Measurements from ENCODE around the gene DHX34. TPM values are rescaled to one million over a fixed set of nuclear protein-coding genes. Genes with fewer than 3 reads are reported as not detected.

DHX34 gene
- total and polyA plus RNA-seq, 2 donors from 2014 or later = 7.2 to 13.6 TPM

GRCh38 chr19:47375694-47376588 is 26.8 kb downstream of the DHX34 start:
- no peaks in the 10 kb centered on the region for H3K4me1 ChIP-seq (ENCODE audit: control insufficient read depth in 2 of 3, insufficient read depth in 2 of 3, low read depth in 1 of 3, low read length in 3 of 3)
- TF ChIP-seq, protein P1, sequence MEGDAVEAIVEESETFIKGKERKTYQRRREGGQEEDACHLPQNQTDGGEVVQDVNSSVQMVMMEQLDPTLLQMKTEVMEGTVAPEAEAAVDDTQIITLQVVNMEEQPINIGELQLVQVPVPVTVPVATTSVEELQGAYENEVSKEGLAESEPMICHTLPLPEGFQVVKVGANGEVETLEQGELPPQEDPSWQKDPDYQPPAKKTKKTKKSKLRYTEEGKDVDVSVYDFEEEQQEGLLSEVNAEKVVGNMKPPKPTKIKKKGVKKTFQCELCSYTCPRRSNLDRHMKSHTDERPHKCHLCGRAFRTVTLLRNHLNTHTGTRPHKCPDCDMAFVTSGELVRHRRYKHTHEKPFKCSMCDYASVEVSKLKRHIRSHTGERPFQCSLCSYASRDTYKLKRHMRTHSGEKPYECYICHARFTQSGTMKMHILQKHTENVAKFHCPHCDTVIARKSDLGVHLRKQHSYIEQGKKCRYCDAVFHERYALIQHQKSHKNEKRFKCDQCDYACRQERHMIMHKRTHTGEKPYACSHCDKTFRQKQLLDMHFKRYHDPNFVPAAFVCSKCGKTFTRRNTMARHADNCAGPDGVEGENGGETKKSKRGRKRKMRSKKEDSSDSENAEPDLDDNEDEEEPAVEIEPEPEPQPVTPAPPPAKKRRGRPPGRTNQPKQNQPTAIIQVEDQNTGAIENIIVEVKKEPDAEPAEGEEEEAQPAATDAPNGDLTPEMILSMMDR (IDR thresholded peaks at IDR 0.05; ENCODE audit: borderline replicate concordance, extremely low read depth, insufficient read depth) = no peak
- intact Hi-C loops (cut with DNase I) = no loop called here
- FAIRE-seq (no peak), DNase-seq (no peak)
- H3K27ac ChIP-seq (ENCODE audit: low read depth in 2 of 2, low read length in 2 of 2) = no peak overlapping the region
- peaks cover 0 to 29% (median 16%) of the 10 kb centered on the region in 3 donors for H3K36me3 ChIP-seq (ENCODE audit: control insufficient read depth in 2 of 3, insufficient read depth in 3 of 3, low read length in 3 of 3)
- no peaks in the 10 kb centered on the region for H3K27me3 ChIP-seq (ENCODE audit: control insufficient read depth, insufficient read depth, low read length)
- H3K4me3 ChIP-seq (ENCODE audit: low read length in 3 of 3) = no peak overlapping the region
- H3K9me3 ChIP-seq (ENCODE audit: control insufficient read depth in 2 of 3, insufficient read depth in 1 of 3, low read length in 3 of 3) = no peaks in the 10 kb centered on the region
- H3K9ac ChIP-seq (ENCODE audit: low read length in 3 of 3) = no peak overlapping the region

DNA sequence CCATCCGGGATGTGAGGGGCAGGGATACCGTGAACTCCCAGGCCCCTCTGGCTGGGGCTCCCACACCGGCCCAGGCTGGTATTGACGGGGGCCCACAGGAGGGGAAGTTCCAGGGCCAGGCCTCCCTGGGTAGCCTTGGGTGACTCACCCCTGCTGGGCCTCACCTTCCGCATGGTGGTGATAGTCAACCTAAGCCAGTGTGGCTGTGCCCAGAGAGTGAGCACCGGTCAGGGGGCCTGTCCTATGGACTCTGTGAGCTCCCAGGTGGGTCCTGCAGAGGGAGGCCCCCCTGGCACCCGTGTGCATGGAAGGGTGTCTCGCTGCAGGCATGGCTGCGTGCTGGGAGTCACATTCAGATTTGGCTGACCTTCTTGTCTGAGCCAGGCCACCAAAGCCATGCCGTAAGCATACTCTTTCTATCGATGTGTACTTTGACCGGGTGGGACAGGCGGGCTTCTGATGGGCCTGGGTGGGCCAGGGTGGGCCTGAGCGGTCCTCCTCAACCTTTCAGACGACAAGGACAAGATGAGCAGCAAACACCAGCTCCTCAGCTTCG is 27.6 kb downstream of the DHX34 start:
- no peak for FAIRE-seq
- Histone ChIP-seq H3K27ac (ENCODE audit: low read depth in 2 of 2, low read length in 2 of 2) (no peak overlapping the region), H3K4me1 (ENCODE audit: control insufficient read depth in 2 of 3, insufficient read depth in 2 of 3, low read depth in 1 of 3, low read length in 3 of 3) (no peaks in the 10 kb centered on the region), H3K9ac (ENCODE audit: low read length in 3 of 3) (no peak overlapping the region), H3K4me3 (ENCODE audit: low read length in 3 of 3) (no peak overlapping the region), H3K27me3 (ENCODE audit: control insufficient read depth, insufficient read depth, low read length) (no peaks in the 10 kb centered on the region), H3K36me3 (ENCODE audit: control insufficient read depth in 2 of 3, insufficient read depth in 3 of 3, low read length in 3 of 3) (peaks cover 0 to 27% (median 20%) of the 10 kb centered on the region in 3 donors), H3K9me3 (ENCODE audit: control insufficient read depth in 2 of 3, insufficient read depth in 1 of 3, low read length in 3 of 3) (no peaks in the 10 kb centered on the region)
- DNase-seq = no peak
- TF ChIP-seq, protein P1 (IDR thresholded peaks at IDR 0.05; ENCODE audit: borderline replicate concordance, extremely low read depth, insufficient read depth) = no peak
- intact Hi-C loops (cut with DNase I) = no loop called here

DNA sequence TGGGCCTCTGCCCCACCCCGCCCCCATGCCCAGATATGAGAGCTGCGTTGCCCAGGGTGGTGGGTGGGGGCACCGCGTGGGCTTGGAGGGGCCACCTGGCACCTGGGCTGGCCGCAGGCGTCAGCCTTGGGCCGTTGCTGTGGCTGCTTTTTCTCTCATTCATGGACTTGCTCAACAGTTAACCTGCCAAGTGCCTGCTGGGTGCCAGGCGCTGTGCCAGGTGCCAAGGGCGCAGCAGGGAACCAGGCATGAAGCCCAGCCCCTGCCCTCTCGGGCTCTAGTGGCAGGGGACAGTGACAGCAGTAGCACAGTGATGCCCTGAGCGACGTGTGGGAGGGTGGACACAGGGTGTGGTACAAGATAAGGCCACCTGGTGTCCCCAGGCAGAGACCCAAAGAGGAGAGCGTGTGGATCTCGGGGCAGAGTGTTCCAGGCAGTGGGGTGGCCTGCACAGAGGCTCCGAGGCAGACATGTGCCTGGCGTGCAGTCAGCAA is 28.1 kb downstream of the DHX34 start:
- no peak for DNase-seq
- FAIRE-seq = no peak
- H3K27me3 ChIP-seq (ENCODE audit: control insufficient read depth, insufficient read depth, low read length) = no peaks in the 10 kb centered on the region

More for the DNA sequence above, 28.1 kb downstream of the DHX34 start:
- H3K27ac ChIP-seq (ENCODE audit: low read depth in 2 of 2, low read length in 2 of 2) = no peak overlapping the region
- no peak overlapping the region for H3K4me3 ChIP-seq (ENCODE audit: low read length in 3 of 3)
- TF ChIP-seq, protein P1 (IDR thresholded peaks at IDR 0.05; ENCODE audit: borderline replicate concordance, extremely low read depth, insufficient read depth) = no peak
- intact Hi-C loops (cut with DNase I) = no loop called here
- no peaks in the 10 kb centered on the region for H3K4me1 ChIP-seq (ENCODE audit: control insufficient read depth in 2 of 3, insufficient read depth in 2 of 3, low read depth in 1 of 3, low read length in 3 of 3)
- H3K9ac ChIP-seq (ENCODE audit: low read length in 3 of 3) = no peak overlapping the region
- H3K36me3 ChIP-seq (ENCODE audit: control insufficient read depth in 2 of 3, insufficient read depth in 3 of 3, low read length in 3 of 3) = peaks cover 0 to 28% (median 20%) of the 10 kb centered on the region in 3 donors
- H3K9me3 ChIP-seq (ENCODE audit: control insufficient read depth in 2 of 3, insufficient read depth in 1 of 3, low read length in 3 of 3) = no peaks in the 10 kb centered on the region
